SK-N-MC (cell line): Measurements from ENCODE around the gene HELB.
"Not testable (repeated sequence)": the region's sequence is repeated elsewhere in the genome, so short reads cannot be mapped to it uniquely, and the experiment has no call there.

ENCODE experiments used
- DNase-seq: peaks from one replicate; pipeline ENCODE4 v3.0.0-alpha.2; 2011; ENCODE audit warnings: low read depth, low spot score
- H3K27ac ChIP-seq: fragments of 200-600 bp; sonication (generic); 2 replicates; pipeline ENCODE4 v1.5.1; 2016; ENCODE audit warnings: mixed run types
- H3K36me3 ChIP-seq: fragments of 200-600 bp; sonication (generic); 2 replicates; pipeline ENCODE4 v1.6.1; 2017; ENCODE audit warnings: antibody characterized with exemption, low read length, mixed read lengths; ENCODE audit not compliant: insufficient read depth
- H3K4me3 ChIP-seq: fragments of 200-600 bp; sonication (generic); 2 replicates; pipeline ENCODE4 v1.5.1; 2016
- H3K9ac ChIP-seq: fragments of 200-600 bp; sonication (generic); 2 replicates; pipeline ENCODE4 v1.8.0; 2017; ENCODE audit warnings: mixed run types, mixed read lengths; ENCODE audit not compliant: insufficient read length
- H3K9me3 ChIP-seq: fragments of 200-600 bp; sonication (generic); 2 replicates; pipeline ENCODE4 v1.6.1; 2017; ENCODE audit warnings: low read depth, mild to moderate bottlenecking, antibody characterized with exemption, low read length, moderate library complexity, mixed read lengths
- EZH2 ChIP-seq: fragments of 200-600 bp; sonication (generic); IDR thresholded peaks from one replicate; pipeline ENCODE4 v1.6.1; 2017; ENCODE audit warnings: antibody characterized with exemption
- FOXP2 ChIP-seq: optimal IDR thresholded peaks from 2 replicates; pipeline ENCODE3; 2011; ENCODE audit warnings: mild to moderate bottlenecking, moderate library complexity; ENCODE audit not compliant: insufficient read depth; ENCODE audit errors: extremely low read length, control extremely low read depth
- POLR2AphosphoS5 ChIP-seq: IDR thresholded peaks from 2 replicates; pipeline ENCODE4 v1.6.1; 2012; ENCODE audit warnings: mild to moderate bottlenecking, low read depth, low read length, borderline replicate concordance

HELB gene

GRCh38 chr12:66289485-66289884 is 12.8 kb upstream of the HELB start:
- no peak overlapping the region for H3K4me3 ChIP-seq
- H3K36me3 ChIP-seq: no peaks in the 10 kb centered on the region
- H3K9ac ChIP-seq: no peak overlapping the region
- no peak overlapping the region for H3K27ac ChIP-seq
- no peaks in the 10 kb centered on the region for H3K9me3 ChIP-seq
- TF ChIP-seq POLR2AphosphoS5: no peak
- DNase-seq: no peak

- no peaks in the 10 kb centered on the region for H3K9me3 ChIP-seq
- H3K4me3 ChIP-seq: no peak overlapping the region
- TF ChIP-seq EZH2: no peak
- H3K36me3 ChIP-seq: no peaks in the 10 kb centered on the region
- no peak overlapping the region for H3K27ac ChIP-seq
- no peak for DNase-seq
- H3K9ac ChIP-seq: no peak overlapping the region
Observed at GRCh38 chr12:66290716-66291200, 11.5 kb upstream of the HELB start.

- no peak overlapping the region for H3K27ac ChIP-seq
- H3K9ac ChIP-seq: no peak overlapping the region
- no peaks in the 10 kb centered on the region for H3K36me3 ChIP-seq
- DNase-seq: no peak
- H3K4me3 ChIP-seq: no peak overlapping the region
- TF ChIP-seq FOXP2 (no peak), POLR2AphosphoS5 (no peak), EZH2 (no peak)
- no peaks in the 10 kb centered on the region for H3K9me3 ChIP-seq
Observed at GRCh38 chr12:66296176-66296683, 6.1 kb upstream of the HELB start.

- Histone ChIP-seq H3K36me3 (no peaks in the 10 kb centered on the region), H3K9me3 (no peaks in the 10 kb centered on the region), H3K9ac (no peak overlapping the region), H3K4me3 (no peak overlapping the region), H3K27ac (no peak overlapping the region)
- TF ChIP-seq FOXP2 (no peak), POLR2AphosphoS5 (no peak), EZH2 (no peak)
- no peak for DNase-seq
Observed at GRCh38 chr12:66297080-66297479, 5.2 kb upstream of the HELB start.

- no peak overlapping the region for H3K4me3 ChIP-seq
- no peak for TF ChIP-seq FOXP2
- no peak for TF ChIP-seq EZH2
- no peak for TF ChIP-seq POLR2AphosphoS5
- H3K36me3 ChIP-seq: no peaks in the 10 kb centered on the region
- H3K9me3 ChIP-seq: no peaks in the 10 kb centered on the region
- H3K27ac ChIP-seq: no peak overlapping the region
- no peak overlapping the region for H3K9ac ChIP-seq
- DNase-seq: no peak
Observed at GRCh38 chr12:66297923-66298322, 4.4 kb upstream of the HELB start.

GRCh38 chr12:66302827-66303169 is 505 bp downstream of the HELB start:
- H3K36me3 ChIP-seq: no peaks in the 10 kb centered on the region; the same call in 1 of the 2 replicates
- no peak overlapping the region for H3K27ac ChIP-seq
- H3K9me3 ChIP-seq: no peaks in the 10 kb centered on the region
- H3K9ac ChIP-seq: peak overlapping the region; percentile 51
- DNase-seq: no peak
- TF ChIP-seq FOXP2: no peak
- TF ChIP-seq EZH2: no peak
- no peak for TF ChIP-seq POLR2AphosphoS5
- peak overlapping the region; percentile 89 for H3K4me3 ChIP-seq

GRCh38 chr12:66303316-66303804 is 1.1 kb downstream of the HELB start:
- H3K9me3 ChIP-seq, H3K36me3 ChIP-seq, DNase-seq, H3K27ac ChIP-seq: not testable (repeated sequence)
- Histone ChIP-seq H3K9ac (peak overlapping the region; percentile 51), H3K4me3 (peak overlapping the region; percentile 89)

GRCh38 chr12:66304296-66304900 is 2.1 kb downstream of the HELB start:
- no peaks in the 10 kb centered on the region for H3K9me3 ChIP-seq
- no peak overlapping the region for H3K27ac ChIP-seq
- H3K36me3 ChIP-seq: no peaks in the 10 kb centered on the region; the same call in 1 of the 2 replicates
- TF ChIP-seq POLR2AphosphoS5 (no peak), EZH2 (no peak), FOXP2 (no peak)
- H3K4me3 ChIP-seq: no peak overlapping the region
- H3K9ac ChIP-seq: no peak overlapping the region
- no peak for DNase-seq

- H3K9me3 ChIP-seq: no peaks in the 10 kb centered on the region
- no peak overlapping the region for H3K27ac ChIP-seq
- H3K36me3 ChIP-seq: peaks cover 11% of the 10 kb centered on the region
- H3K9ac ChIP-seq: no peak overlapping the region
- no peak for DNase-seq
- no peak overlapping the region for H3K4me3 ChIP-seq
- TF ChIP-seq POLR2AphosphoS5 (no peak), FOXP2 (no peak), EZH2 (no peak)
Observed at GRCh38 chr12:66309606-66310005, 7.3 kb downstream of the HELB start.
